Mesodermal cell (in vitro differentiated cells): Measurements from ENCODE around the gene DYNLL2.
"Not testable (repeated sequence)": the region's sequence is repeated elsewhere in the genome, so short reads cannot be mapped to it uniquely, and the experiment has no call there.

Source experiments
- H3K27ac ChIP-seq: 2 replicates; pipeline ENCODE4 v1.7.0; 2013; ENCODE audit warnings: mild to moderate bottlenecking, low read depth, low read length, moderate library complexity; ENCODE audit not compliant: severe bottlenecking
- H3K36me3 ChIP-seq: 2 replicates; pipeline ENCODE4 v1.7.1; 2013; ENCODE audit warnings: mild to moderate bottlenecking, low read length, moderate library complexity; ENCODE audit not compliant: control insufficient read depth, insufficient read depth
- H3K4me1 ChIP-seq: one replicate; pipeline ENCODE4 v1.7.1; 2013; ENCODE audit warnings: mild to moderate bottlenecking, low read length; ENCODE audit not compliant: insufficient read depth, control insufficient read depth, poor library complexity, severe bottlenecking
- H3K4me3 ChIP-seq: 2 replicates; pipeline ENCODE4 v1.7.0; 2013; ENCODE audit warnings: low read length, control low read depth, mild to moderate bottlenecking; ENCODE audit not compliant: insufficient read depth, poor library complexity, severe bottlenecking; ENCODE audit errors: extremely low read depth
- H3K9me3 ChIP-seq: 2 replicates; pipeline ENCODE4 v1.7.1; 2013; ENCODE audit warnings: mild to moderate bottlenecking, low read length, moderate library complexity; ENCODE audit not compliant: control insufficient read depth
- WGBS, 2 experiments: methylation state at CpG; one replicate each; pipeline ENCODE4 v1.1.5; 2013; ENCODE audit warnings: missing lambda C conversion rate in 2 of 2; ENCODE audit not compliant: insufficient coverage in 2 of 2; 5-methylcytosine and 5-hydroxymethylcytosine counted together

DYNLL2 gene

DNA sequence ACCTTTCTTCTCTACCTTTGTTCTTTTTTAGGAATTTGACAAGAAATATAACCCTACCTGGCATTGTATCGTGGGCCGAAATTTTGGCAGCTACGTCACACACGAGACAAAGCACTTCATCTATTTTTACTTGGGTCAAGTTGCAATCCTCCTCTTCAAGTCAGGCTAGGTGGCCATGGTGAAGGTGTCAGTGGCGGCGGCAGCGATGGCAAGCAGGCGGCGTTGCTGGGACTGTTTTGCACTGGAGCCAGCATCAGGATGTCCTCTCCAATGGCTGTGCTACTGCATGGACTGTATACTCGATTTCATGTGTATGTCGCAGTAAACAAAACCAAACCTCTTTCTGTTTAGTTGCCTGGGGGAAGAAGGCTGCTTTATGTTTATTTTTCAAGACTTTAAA is 5.9 kb downstream of the DYNLL2 start:
- peaks cover 20% of the 10 kb centered on the region for H3K4me1 ChIP-seq
- 94 to 95% methylated on average over 5 to 9 of the region's 11 CpGs for WGBS, 2 experiments
- no peak overlapping the region for H3K27ac ChIP-seq
- no peaks in the 10 kb centered on the region for H3K9me3 ChIP-seq
- H3K36me3 ChIP-seq: peaks cover 96% of the 10 kb centered on the region
- no peak overlapping the region for H3K4me3 ChIP-seq

DNA sequence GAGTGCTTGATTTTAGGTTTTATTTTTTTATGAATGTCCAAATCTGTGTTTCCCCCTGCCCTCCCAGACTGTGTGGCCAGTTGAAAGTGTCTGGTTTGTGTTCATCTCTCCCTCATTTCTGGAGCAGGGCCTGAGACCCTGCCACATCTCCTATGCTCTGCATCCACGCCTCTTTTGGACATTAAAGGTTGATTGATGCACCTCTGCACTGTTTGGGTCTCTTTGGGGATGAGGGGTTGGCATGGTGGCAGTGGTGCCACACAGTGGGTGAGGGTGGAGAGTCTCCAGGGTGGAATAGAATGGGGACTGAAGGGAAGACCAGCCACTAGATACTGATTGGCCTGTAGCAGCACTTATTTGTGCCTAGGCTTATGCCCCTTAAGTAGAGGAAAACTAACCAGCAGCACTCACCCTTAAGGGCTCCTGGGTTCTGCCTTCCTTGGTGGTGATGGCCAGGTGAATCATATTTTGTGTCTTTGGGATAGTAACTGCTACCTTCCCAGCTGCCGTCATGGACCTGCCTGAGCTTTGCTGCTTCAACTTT is 7.9 kb downstream of the DYNLL2 start:
- Histone ChIP-seq H3K4me3 (no peak overlapping the region), H3K27ac (no peak overlapping the region), H3K4me1 (peaks cover 8% of the 10 kb centered on the region), H3K9me3 (no peaks in the 10 kb centered on the region), H3K36me3 (peaks cover 99% of the 10 kb centered on the region)
- WGBS, 2 experiments: 100% methylated on average over 1 of the region's 2 CpGs

DNA sequence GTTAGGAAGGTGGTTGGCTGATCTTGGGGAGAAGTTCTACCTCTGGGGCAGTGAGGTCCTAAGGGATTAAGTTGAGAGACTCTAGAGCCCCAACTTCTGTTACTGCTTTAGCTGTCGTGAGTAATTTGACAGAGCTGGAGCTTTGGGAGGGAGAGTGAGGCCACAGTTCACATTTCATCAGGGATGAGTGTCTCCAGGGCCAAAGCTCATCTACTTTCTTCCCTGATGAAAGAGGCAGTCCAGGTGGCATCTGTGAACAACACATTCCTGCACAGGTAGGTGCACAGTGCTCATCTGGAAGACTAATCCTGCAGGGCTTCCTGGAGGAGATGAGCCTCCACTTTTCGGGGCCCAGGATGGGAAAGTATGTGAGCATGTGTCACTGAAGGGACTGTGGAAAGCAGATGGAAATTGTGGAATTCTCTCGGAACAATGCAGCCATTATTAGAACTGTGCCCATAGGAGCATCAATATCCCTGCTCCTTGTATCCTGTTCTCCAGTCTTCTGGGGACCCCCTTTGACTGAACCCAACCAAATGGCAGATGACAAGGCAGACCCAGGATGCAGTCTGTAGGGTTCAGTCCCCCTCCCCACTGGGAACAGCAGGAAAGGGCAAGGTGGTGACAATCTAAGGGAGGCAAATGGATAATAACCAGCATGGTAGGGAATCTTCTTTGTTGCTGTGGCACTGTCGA is 9.0 kb downstream of the DYNLL2 start:
- no peak overlapping the region for H3K27ac ChIP-seq
- no peak overlapping the region for H3K4me3 ChIP-seq
- H3K9me3 ChIP-seq: no peaks in the 10 kb centered on the region
- no peaks in the 10 kb centered on the region for H3K4me1 ChIP-seq
- 96% methylated on average over 3 to 4 of the region's 4 CpGs for WGBS, 2 experiments
- peaks cover 88% of the 10 kb centered on the region for H3K36me3 ChIP-seq

DNA sequence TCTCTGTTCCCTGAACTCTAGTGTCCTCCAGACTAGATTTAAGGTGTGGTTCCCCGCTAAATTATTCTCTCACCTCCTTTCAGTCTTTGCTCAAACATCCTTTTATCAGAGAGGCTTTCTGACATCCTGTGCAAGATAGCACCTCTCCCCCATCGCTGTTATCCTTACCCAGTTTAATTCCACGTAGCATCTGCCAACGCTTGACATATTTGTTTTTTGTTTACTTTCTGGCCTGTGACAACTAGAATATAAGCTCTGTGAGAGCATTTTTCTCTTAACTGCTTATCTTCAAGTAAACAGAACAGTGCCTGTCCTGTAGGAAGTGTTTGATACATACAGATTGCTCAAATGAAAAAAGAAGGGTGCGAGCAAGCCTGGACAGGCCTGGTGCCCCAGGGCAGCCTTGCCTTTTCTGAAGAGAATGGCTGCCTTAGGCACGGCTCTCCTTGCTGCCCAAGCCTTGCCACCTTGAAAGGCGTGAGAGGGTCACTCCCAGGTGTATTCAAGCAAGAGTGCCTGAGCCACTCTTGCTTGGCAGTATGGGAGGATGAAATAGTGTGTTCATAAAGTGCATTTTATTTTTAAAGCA is 9.7 kb downstream of the DYNLL2 start:
- no peak overlapping the region for H3K27ac ChIP-seq
- H3K36me3 ChIP-seq: peaks cover 82% of the 10 kb centered on the region
- 73 to 81% methylated on average over 4 to 6 of the region's 7 CpGs for WGBS, 2 experiments
- no peaks in the 10 kb centered on the region for H3K9me3 ChIP-seq
- H3K4me3 ChIP-seq: no peak overlapping the region
- H3K4me1 ChIP-seq: no peaks in the 10 kb centered on the region

DNA sequence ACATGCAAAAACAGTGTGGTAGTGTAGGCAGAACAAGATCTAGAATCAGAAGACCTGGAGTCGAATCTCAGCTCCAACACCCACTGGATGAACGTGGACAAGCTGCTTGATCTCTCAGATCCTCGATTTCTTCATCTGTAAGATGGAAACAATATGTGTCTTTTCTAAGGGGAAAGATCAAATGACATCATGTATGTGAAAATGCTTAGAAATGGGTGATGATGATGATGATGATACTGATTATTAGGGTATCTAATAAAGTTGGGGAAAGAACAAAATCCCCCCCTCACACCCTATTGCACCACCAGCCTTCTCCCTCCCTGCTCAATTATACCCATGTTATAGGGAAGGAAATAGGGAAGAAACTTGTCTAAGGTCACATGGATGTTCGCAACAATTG is 10.9 kb downstream of the DYNLL2 start:
- Histone ChIP-seq H3K9me3 (no peaks in the 10 kb centered on the region), H3K4me1 (no peaks in the 10 kb centered on the region), H3K36me3 (peaks cover 70% of the 10 kb centered on the region), H3K27ac (no peak overlapping the region), H3K4me3 (no peak overlapping the region)
- WGBS, 2 experiments: 93 to 97% methylated on average over 3 to 4 of the region's 4 CpGs

DNA sequence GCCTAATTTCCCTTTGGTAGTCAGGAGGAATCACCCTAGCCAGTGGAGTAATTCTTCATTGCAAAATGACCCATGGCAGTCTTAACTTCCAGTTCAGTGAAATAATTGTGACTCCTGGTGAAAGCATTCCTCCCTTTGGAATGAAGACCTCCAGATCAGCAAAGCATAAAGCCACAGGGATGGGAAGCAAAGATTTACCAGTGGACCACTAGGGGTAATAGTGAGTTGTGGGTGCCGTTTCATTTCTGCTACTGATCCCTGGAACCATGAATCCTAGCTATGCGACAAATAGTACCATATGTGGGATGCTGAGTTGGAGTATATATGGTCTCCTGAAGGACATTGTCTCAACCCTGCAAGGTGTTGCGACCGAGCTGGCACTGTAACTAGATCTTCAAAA is 13.7 kb downstream of the DYNLL2 start:
- no peak overlapping the region for H3K4me3 ChIP-seq
- 75 to 82% methylated on average over 2 to 4 of the region's 4 CpGs for WGBS, 2 experiments
- H3K36me3 ChIP-seq: peaks cover 42% of the 10 kb centered on the region
- H3K9me3 ChIP-seq: no peaks in the 10 kb centered on the region
- H3K4me1 ChIP-seq: no peaks in the 10 kb centered on the region
- no peak overlapping the region for H3K27ac ChIP-seq

DNA sequence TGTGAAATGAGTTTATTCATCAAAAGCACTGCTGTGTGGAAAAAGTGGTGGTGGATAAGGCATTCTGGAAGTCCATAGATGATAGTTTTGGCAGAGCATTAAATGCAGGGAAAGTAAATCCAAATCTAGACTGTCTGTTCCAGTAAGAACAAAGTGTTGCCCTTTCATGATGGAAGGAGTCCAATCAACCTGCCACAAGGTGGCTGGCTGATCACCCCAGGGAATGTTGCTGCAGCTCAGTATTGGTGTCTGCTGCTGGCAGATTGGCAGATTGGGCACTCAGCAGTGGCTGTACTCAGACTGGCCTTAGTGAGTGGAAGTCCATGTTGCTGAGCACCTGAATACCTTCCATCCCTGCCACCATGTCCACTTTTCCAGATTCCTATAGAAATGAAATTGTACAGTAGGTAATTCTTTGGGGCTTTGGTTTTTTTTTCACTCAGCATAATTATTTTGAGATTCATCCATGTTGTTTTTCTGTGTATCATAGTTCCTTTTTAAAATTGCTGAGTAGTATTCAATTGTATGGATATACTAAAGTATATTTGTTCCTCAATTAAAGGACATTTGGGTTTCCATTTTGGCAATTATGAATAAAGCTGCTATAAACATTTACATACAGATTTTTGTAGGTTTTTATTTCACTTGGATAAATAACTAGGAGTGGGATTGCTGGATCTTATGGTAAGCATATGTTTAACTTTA is 14.3 kb downstream of the DYNLL2 start:
- no peaks in the 10 kb centered on the region for H3K9me3 ChIP-seq
- no peak overlapping the region for H3K27ac ChIP-seq
- no peaks in the 10 kb centered on the region for H3K4me1 ChIP-seq
- H3K36me3 ChIP-seq: peaks cover 36% of the 10 kb centered on the region
- H3K4me3 ChIP-seq: no peak overlapping the region

DNA sequence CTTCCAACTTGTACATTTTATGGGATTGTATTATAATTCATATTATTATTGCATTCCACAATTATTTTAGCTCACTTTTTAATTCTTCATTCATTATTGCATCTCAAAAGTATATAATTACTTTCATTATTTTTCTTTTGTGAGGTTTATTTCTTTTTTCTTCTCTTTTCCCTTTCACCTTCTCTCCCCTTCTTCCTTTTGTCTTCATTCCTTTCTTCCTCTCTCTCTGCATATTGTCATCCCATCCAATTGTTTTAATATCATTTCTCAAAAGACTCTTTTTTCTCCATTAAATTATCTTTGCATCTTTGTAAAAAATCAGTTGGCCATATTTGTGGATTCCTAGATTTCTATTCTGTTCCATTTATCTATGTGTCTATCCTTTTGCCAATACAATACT is 17.3 kb downstream of the DYNLL2 start:
- peaks cover 7% of the 10 kb centered on the region for H3K36me3 ChIP-seq
- no peaks in the 10 kb centered on the region for H3K4me1 ChIP-seq
- H3K9me3 ChIP-seq: no peaks in the 10 kb centered on the region
- no peak overlapping the region for H3K27ac ChIP-seq
- no peak overlapping the region for H3K4me3 ChIP-seq

DNA sequence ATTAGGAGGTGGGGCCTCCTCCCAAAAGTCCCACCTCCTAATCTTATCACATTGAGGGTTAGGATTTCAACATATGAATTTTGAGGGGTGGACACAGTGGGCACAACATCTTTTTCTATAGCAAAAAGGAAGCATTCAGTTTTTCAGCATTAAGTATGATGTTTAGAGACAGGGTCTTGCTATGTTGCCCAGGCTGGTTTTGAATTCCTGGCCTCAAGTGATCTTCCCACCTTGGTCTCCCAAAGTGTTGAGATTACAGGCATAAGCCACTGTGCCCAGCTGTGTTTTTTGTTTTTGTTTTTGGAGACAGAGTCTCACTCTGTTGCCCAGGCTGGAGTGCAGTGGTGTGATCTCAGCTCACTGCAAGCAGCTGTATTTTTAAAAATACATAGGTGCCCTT is 18.7 kb downstream of the DYNLL2 start:
- H3K36me3 ChIP-seq, H3K27ac ChIP-seq: not testable (repeated sequence)

DNA sequence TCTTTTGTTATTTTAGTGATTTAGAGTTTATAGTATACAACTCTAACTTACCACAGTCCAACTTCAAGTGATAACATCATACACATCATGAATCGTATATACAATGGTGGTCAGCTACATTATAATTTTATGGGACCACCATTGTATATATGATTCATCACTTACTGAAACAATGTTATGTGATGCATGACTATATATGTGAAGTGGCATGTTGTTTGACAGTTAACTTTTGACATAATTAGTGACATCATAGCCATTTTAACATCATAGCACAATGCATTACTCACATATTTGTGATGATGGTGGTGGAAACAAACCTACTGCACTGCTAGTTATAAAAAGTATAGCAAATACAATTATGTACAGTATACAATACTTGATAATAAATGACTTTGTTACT is 21.9 kb downstream of the DYNLL2 start:
- H3K4me1 ChIP-seq: no peaks in the 10 kb centered on the region
- WGBS, 2 experiments: no CpG with 5 or more reads among the region's 1 CpG
- no peak overlapping the region for H3K4me3 ChIP-seq
- H3K36me3 ChIP-seq: no peaks in the 10 kb centered on the region
- H3K9me3 ChIP-seq: no peaks in the 10 kb centered on the region
- H3K27ac ChIP-seq: no peak overlapping the region

More for the DNA sequence above, 18.7 kb downstream of the DYNLL2 start:
- H3K4me3 ChIP-seq, H3K9me3 ChIP-seq, H3K4me1 ChIP-seq: not testable (repeated sequence)

DNA sequence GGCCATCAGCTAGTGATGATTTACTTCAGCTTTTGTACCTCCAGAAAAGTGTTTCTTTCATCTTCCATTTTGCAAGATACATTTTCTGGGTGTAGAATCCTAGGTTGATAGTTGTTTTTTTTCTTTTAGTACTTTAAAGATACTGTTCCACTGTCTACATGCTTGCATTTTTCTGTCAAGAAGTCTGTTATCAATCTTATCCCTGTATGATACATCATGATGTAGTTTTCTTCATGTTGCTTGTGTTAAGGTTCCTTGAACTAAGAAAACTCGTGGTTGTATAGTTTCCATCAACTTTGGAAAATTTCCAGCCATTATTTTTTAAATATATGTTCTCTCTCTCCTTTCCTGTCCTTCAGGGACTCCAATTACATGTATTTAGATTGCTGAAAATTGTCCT is 24.1 kb downstream of the DYNLL2 start:
- WGBS, 2 experiments: no CpG with 5 or more reads among the region's 1 CpG
- Histone ChIP-seq H3K27ac (no peak overlapping the region), H3K4me1 (no peaks in the 10 kb centered on the region), H3K4me3 (no peak overlapping the region), H3K9me3 (no peaks in the 10 kb centered on the region), H3K36me3 (no peaks in the 10 kb centered on the region)
